T-helper 2 cell treated with Interferon-gamma antibody and Interleukin-4, amounts not matched to agents 5 μg/mL and 100 μg/mL, for 36 hours (primary cell): ENCODE measurements around the gene STAU1.

Experiments used
- DNase-seq: peaks from one replicate; pipeline ENCODE4 v3.0.0; 2021; ENCODE audit warnings: low spot score
- H3K27ac Mint-ChIP-seq: one replicate; pipeline ENCODE4 v1.8.0; 2021; ENCODE audit warnings: mild to moderate bottlenecking, mixed read lengths
- H3K27me3 Mint-ChIP-seq: one replicate; pipeline ENCODE4 v1.8.0; 2021; ENCODE audit warnings: low read depth, mixed read lengths
- H3K36me3 Mint-ChIP-seq: one replicate; pipeline ENCODE4 v1.8.0; 2021; ENCODE audit warnings: low read depth, mixed read lengths
- H3K4me1 Mint-ChIP-seq: one replicate; pipeline ENCODE4 v1.8.0; 2021; ENCODE audit warnings: low read depth, mixed read lengths
- H3K4me3 Mint-ChIP-seq: one replicate; pipeline ENCODE4 v1.8.0; 2022; ENCODE audit warnings: mild to moderate bottlenecking, moderate library complexity, mixed read lengths
- H3K9me3 Mint-ChIP-seq: one replicate; pipeline ENCODE4 v1.8.0; 2021; ENCODE audit warnings: mixed read lengths

STAU1 gene, protein sequence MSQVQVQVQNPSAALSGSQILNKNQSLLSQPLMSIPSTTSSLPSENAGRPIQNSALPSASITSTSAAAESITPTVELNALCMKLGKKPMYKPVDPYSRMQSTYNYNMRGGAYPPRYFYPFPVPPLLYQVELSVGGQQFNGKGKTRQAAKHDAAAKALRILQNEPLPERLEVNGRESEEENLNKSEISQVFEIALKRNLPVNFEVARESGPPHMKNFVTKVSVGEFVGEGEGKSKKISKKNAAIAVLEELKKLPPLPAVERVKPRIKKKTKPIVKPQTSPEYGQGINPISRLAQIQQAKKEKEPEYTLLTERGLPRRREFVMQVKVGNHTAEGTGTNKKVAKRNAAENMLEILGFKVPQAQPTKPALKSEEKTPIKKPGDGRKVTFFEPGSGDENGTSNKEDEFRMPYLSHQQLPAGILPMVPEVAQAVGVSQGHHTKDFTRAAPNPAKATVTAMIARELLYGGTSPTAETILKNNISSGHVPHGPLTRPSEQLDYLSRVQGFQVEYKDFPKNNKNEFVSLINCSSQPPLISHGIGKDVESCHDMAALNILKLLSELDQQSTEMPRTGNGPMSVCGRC

DNA sequence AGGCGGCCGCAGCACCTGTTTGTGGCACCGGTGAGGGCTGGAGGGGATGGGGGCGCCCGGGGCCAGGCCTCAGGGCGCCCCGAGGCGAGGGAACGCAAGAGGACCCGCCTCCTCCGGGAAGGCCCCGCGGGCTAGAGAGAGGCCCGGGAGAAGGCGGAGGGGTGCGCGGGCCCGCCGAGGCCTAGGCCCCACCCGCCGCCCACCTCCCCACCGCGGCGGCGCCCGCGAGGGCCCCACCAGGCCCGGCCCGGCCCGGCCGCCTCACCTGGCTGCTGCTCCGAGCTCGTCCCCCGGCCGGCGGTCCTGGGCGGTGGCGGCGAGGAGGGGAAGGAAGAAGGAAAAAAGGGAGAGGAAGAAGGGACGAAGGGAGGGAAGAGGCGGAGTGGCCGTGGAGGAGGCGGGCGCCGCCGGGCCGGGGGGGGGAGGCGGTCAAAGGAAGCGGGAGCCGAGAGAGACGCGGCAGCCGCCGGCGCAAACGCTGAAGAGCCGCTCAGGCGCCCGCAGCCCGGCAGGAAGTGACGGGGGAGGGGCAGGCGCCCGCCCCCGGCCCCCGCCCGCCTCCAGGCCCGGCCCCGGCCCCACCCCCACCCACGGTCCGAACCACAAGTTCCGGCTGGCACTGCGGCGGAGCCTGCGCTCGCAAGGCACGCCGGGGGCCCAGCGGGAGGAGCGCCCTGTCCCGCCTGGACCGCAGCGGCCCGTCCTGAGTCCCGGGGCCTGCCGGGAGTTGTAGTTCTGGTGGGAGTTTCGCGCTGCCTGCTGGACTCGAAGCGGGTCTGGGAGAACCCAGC, at the start of gene STAU1:
TSS of gene STAU1 (minus strand) at position 484 of the 791 bp plus-strand sequence. CDS start 22,133 bp downstream, outside the sequence.
- Mint-ChIP-seq H3K4me3 (peak within 1 kb of the TSS; percentile 87), H3K4me1 (peaks cover 31% of the 10 kb centered on the region), H3K27me3 (peaks cover 2% of the 10 kb centered on the region), H3K36me3 (peaks cover 14% of the 10 kb centered on the region), H3K9me3 (no peaks in the 10 kb centered on the region), H3K27ac (peak within 1 kb of the TSS; percentile 90)
- DNase-seq: peak; percentile 95

DNA sequence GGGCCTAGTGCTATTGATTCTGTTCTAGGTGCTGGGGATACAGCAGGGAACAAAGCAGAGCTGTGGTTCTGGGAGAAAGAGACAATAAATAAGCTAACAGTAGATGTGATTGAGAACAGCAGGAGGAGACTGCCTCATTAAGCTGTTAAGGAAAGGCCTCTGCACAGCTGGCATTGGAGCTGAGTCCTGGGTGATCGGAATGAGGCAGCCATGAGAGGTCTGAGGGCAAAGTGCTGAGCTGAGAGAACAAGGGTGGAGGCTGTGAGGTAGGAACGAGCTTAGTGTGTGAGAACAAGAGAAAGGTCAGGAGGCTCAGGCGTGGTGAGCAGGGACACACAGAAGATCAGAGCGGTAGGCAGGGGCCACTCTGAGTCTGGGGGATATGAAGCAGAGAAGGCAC, 49.4 kb upstream of the STAU1 start:
- no peaks in the 10 kb centered on the region for H3K27me3 Mint-ChIP-seq
- peaks cover 62% of the 10 kb centered on the region for H3K36me3 Mint-ChIP-seq
- H3K27ac Mint-ChIP-seq: peak overlapping the region; percentile 7
- H3K9me3 Mint-ChIP-seq: no peaks in the 10 kb centered on the region
- no peaks in the 10 kb centered on the region for H3K4me1 Mint-ChIP-seq
- H3K4me3 Mint-ChIP-seq: no peak overlapping the region
- no peak for DNase-seq

DNA sequence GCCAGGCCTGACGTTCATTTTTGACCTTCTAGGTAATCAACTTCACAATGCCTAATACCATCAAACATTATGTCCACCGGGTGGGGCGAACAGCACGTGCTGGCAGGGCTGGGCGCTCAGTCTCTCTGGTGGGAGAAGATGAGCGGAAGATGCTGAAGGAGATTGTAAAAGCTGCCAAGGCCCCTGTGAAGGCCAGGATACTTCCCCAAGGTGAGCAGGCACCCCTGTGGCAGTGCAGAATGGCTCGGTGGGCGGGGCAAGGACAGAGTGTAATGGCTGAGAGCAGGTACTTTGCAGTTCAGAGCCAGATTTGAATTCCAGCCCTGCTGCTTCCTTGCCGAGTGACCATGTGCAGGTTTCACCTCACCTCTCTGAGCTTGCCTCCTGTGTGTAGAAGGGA, 48.2 kb upstream of the STAU1 start:
- no peak for DNase-seq
- Mint-ChIP-seq H3K4me3 (no peak overlapping the region), H3K27ac (no peak overlapping the region), H3K27me3 (no peaks in the 10 kb centered on the region), H3K9me3 (no peaks in the 10 kb centered on the region), H3K4me1 (no peaks in the 10 kb centered on the region), H3K36me3 (peaks cover 57% of the 10 kb centered on the region)

DNA sequence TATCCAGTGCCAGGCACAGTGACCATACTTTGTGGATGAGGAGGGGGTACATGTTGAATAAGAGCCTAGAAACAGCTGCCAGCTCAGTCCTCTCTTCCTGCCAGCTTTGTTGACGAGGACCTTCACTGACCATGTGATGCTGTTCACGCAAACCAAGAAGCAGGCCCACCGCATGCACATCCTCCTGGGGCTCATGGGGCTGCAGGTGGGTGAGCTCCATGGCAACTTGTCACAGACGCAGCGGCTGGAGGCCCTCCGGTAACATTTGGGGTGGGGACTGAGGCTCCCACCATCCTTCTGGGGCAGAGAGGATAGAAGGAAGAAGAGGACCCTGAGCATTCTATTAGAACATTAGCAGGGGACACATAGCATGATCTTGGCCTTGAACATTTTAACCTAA, 46.7 kb upstream of the STAU1 start:
- H3K9me3 Mint-ChIP-seq: no peaks in the 10 kb centered on the region
- peaks cover 56% of the 10 kb centered on the region for H3K36me3 Mint-ChIP-seq
- no peak overlapping the region for H3K27ac Mint-ChIP-seq
- peaks cover 2% of the 10 kb centered on the region for H3K4me1 Mint-ChIP-seq
- H3K4me3 Mint-ChIP-seq: no peak overlapping the region
- H3K27me3 Mint-ChIP-seq: no peaks in the 10 kb centered on the region
- DNase-seq: no peak

DNA sequence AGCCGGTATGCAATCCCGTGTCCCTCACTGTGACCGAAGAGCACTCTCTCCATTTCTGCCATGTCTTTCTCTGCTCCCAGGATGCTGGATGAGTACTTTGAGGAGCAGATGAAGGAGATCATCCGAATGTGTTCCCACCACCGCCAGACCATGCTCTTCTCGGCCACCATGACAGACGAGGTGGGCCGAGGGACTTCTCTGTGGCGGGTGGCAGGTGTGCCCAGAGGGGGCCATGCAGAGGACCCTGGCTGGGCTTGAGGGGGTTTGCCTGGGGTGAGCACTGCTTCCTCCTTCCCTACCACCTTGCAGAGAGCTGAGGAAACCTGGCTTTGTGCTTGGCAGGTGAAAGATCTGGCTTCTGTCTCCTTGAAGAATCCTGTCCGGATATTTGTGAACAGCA, 45.1 kb upstream of the STAU1 start:
- Mint-ChIP-seq H3K36me3 (peaks cover 56% of the 10 kb centered on the region), H3K27me3 (no peaks in the 10 kb centered on the region), H3K4me3 (no peak overlapping the region), H3K9me3 (no peaks in the 10 kb centered on the region), H3K4me1 (peaks cover 2% of the 10 kb centered on the region), H3K27ac (no peak overlapping the region)
- no peak for DNase-seq

DNA sequence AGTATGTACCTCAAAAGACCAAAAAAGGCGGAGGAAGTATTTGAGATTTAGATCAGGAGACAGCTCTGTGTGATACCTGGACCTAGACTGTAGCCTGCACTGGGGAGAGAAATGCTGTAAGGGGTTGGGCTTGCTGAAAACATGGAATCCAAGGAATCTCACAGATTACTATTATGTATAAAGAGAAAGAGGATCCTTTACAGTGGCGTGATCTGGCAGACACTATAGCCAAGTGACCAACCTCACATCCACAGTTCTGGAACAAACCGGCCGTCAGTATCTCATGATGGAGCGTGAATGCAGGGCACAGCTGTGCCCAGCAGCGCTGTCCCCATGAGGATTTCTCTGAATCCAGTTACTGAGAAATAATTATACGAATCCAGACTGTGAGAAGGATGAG, 43.3 kb upstream of the STAU1 start:
- peaks cover 53% of the 10 kb centered on the region for H3K36me3 Mint-ChIP-seq

DNA sequence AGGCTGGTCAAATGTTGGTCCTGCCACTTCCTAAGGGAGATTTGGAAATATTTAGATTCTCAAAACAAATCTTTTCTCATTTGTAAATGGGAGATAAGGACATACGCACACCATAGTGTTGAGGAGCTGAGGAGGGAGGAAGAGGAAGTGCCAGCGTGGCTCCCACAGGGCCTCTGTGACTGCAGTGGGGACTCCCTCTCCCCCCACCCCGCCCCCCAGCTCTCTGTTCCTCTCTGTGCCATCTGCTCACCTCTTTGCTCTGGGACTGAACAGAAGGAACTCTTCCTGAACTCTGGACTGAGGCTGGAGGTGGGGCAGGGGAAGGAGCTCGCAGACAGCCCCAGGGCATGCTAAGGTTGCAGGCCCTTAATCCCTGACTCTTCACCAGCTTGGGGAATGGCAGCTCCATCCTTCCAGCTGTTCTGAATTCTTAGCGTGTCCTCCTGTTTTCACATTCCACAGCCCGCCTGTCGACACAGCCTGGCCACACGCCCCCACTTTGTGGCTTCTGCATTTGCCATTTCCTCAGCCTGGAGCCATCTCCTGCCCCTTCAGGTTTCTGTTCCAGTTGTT, 42.5 kb upstream of the STAU1 start:
- peaks cover 56% of the 10 kb centered on the region for H3K36me3 Mint-ChIP-seq
- H3K27ac Mint-ChIP-seq: no peak overlapping the region
- peaks cover 2% of the 10 kb centered on the region for H3K4me1 Mint-ChIP-seq
- no peaks in the 10 kb centered on the region for H3K27me3 Mint-ChIP-seq
- no peak overlapping the region for H3K4me3 Mint-ChIP-seq
- DNase-seq: no peak
- H3K9me3 Mint-ChIP-seq: no peaks in the 10 kb centered on the region

More for the DNA sequence above, 43.3 kb upstream of the STAU1 start:
- Mint-ChIP-seq H3K27ac (no peak overlapping the region), H3K9me3 (no peaks in the 10 kb centered on the region), H3K4me3 (no peak overlapping the region), H3K4me1 (peaks cover 2% of the 10 kb centered on the region), H3K27me3 (no peaks in the 10 kb centered on the region)
- no peak for DNase-seq

DNA sequence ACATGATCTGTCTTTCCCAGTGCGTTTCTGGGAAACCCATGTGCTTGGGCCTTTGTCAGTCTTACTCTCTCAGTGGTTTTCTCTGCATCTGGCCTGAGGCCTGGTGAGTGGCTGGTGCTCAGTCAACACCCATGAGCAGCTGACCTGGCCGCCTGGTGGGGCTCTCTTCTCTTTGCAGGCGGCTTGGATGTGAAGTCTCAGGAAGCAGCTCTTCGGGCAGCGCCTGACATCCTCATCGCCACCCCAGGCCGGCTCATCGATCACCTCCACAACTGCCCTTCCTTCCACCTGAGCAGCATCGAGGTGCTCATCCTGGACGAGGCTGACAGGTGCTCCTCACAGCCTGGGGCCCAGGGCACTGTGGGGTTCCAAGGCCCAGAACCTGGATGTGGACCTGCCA, 41.9 kb upstream of the STAU1 start:
- no peak overlapping the region for H3K4me3 Mint-ChIP-seq
- H3K9me3 Mint-ChIP-seq: no peaks in the 10 kb centered on the region
- no peaks in the 10 kb centered on the region for H3K27me3 Mint-ChIP-seq
- peaks cover 2% of the 10 kb centered on the region for H3K4me1 Mint-ChIP-seq
- DNase-seq: no peak
- peaks cover 60% of the 10 kb centered on the region for H3K36me3 Mint-ChIP-seq
- H3K27ac Mint-ChIP-seq: no peak overlapping the region

DNA sequence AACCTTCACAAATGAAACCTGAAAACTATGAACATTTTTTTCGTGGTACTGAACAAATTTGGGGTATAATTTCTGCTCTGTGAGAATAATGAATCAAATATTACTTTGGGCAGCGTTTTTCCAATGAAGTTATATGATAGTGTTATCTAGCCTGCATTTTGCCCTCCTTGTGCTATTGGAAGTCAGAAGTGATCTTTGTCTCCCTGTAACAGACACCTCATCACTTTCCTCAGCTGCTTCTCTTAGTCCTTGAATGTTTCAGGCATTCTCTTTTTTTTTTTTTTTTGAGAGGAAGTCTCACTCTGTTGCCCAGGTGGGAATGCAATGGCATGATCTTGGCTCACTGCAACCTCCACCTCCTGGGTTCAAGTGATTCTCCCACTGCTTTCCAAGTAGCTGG, 41.2 kb upstream of the STAU1 start:
- Mint-ChIP-seq H3K27me3 (no peaks in the 10 kb centered on the region), H3K27ac (no peak overlapping the region), H3K9me3 (no peaks in the 10 kb centered on the region), H3K4me3 (no peak overlapping the region), H3K36me3 (peaks cover 60% of the 10 kb centered on the region), H3K4me1 (peaks cover 2% of the 10 kb centered on the region)
- DNase-seq: no peak

DNA sequence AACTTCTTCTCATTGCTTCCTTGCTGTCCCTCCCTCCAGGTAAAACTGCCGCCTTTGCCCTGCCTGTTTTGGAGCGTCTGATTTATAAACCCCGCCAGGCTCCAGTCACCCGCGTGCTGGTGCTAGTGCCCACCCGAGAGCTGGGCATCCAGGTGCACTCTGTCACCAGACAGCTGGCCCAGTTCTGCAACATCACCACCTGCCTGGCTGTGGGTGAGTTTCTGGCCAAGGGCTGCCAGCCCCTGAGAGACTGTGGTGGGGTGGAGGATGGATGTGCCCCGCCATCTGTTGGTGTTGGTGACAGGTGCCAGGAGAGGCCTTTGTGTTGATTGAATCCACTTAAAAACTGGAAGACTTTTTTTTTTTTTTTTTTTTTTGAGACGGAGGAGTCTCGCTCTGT, 40.5 kb upstream of the STAU1 start:
- Mint-ChIP-seq H3K27me3 (no peaks in the 10 kb centered on the region), H3K4me1 (peaks cover 2% of the 10 kb centered on the region), H3K27ac (no peak overlapping the region), H3K9me3 (no peaks in the 10 kb centered on the region), H3K36me3 (peaks cover 57% of the 10 kb centered on the region), H3K4me3 (no peak overlapping the region)
- DNase-seq: no peak

DNA sequence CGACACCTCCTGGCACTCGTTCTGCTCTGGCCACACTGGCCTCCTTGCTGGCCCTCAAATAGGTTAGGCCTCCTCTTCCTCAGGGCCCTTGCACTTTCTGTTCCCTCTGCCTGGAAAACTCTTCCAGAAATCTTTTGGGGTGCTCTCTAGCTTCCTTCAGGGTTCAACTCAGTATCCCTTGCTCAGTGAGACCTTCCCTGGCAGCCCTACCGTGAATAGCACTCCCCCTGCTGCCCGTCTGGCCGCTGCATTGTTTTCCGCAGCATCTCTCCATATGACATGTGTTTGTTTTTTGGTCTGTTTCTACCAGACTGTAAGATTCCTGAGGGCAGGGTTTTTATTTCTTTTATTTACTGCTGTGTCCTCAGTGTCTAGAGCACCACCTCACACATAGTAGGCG, 37.8 kb upstream of the STAU1 start:
- H3K4me3 Mint-ChIP-seq: no peak overlapping the region
- H3K27me3 Mint-ChIP-seq: no peaks in the 10 kb centered on the region
- DNase-seq: no peak
- no peaks in the 10 kb centered on the region for H3K9me3 Mint-ChIP-seq
- H3K36me3 Mint-ChIP-seq: peaks cover 65% of the 10 kb centered on the region
- peaks cover 3% of the 10 kb centered on the region for H3K4me1 Mint-ChIP-seq
- no peak overlapping the region for H3K27ac Mint-ChIP-seq

DNA sequence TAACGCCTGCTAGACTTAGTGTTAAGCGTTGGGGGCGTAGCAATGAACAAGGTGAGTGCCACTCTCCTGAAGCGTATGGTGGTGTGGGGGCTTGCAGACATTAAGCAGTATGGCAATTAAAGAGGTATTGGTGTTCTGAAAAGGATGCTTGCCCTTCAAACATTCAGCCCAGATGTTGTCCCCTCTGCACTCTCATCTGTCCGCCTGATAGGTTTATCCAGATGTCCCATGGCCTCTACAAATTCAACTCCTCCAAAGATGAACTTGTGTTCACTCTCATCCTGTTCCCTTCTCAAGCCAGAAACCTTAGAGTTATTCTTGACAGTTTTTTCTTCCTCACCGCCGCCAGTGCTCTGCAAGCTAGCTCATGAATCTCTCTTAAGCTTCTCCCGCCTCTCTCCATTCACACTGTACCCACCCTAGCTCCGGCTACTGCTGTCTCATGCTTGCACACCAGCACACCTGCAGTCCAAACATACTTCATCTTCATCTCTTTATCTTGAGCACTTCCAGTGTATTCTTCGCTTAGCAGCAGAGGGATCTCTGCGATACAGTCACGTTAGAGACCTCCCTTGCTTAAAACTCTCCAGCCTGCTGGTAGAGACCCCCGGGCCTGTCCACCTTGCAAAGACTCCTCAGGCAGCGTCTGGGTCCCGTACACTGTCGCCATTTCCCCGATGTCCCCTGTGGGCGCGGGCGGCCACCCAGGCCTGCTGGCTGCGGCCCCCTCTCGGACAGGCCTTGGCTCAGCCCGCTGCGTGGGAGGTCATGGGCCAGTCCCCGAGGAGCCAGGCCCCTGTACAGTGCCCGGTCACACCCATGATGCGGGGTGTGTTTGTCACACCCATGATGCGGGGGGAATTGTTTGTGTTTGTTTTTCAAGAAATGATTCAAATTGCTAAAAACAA, 32.0 kb upstream of the STAU1 start:
- H3K4me3 Mint-ChIP-seq: peak overlapping the region; percentile 93
- H3K9me3 Mint-ChIP-seq: no peaks in the 10 kb centered on the region
- peaks cover 2% of the 10 kb centered on the region for H3K27me3 Mint-ChIP-seq
- H3K27ac Mint-ChIP-seq: peak overlapping the region; percentile 99
- peaks cover 15% of the 10 kb centered on the region for H3K4me1 Mint-ChIP-seq
- no peak for DNase-seq
- peaks cover 33% of the 10 kb centered on the region for H3K36me3 Mint-ChIP-seq
